ENCODE data around the gene METTL4. TPM values are rescaled to one million over a fixed set of nuclear protein-coding genes. Genes with fewer than 3 reads are reported as not detected.

METTL4 gene
- polyA plus RNA-seq, 1 experiment: 6.8 TPM

- Histone ChIP-seq H3K27me3 (ENCODE audit: control insufficient read depth, insufficient read depth, low read length) (no peaks in the 10 kb centered on the region), H3K4me3 (ENCODE audit: low read depth, low read length) (no peak overlapping the region), H3K36me3 (ENCODE audit: control insufficient read depth, insufficient read depth, low read length) (no peaks in the 10 kb centered on the region)
- ChIA-PET CTCF (no interaction called here), POLR2A (no interaction called here)
- no peak for TF ChIP-seq CTCF (IDR thresholded peaks at IDR 0.05; ENCODE audit: insufficient read depth, low read depth, low read length)
- DNase-seq (ENCODE audit: low read depth): no peak
Measured at GRCh38 chr18:2568129-2568528, 3.2 kb downstream of the METTL4 start.

DNA sequence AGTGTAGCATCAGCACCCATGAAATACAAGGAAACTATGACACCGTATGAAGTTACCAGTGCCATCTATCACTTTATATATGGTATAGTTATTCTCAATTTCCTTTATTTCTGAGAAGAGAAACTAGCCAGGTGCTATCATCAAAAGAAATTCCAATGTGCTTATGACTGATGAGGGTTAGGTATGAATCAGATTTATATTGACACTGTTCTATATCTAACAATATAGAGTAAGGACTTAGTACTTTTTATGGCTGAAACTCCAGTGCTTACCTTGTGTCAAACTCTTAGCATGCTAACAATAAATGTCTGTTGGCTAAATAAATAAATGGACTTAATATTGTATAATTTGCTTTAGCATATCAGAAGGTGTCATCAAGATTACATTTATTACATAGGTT is 6.9 kb downstream of the METTL4 start:
- CTCF ChIA-PET: no interaction called here
- POLR2A ChIA-PET: no interaction called here

DNA sequence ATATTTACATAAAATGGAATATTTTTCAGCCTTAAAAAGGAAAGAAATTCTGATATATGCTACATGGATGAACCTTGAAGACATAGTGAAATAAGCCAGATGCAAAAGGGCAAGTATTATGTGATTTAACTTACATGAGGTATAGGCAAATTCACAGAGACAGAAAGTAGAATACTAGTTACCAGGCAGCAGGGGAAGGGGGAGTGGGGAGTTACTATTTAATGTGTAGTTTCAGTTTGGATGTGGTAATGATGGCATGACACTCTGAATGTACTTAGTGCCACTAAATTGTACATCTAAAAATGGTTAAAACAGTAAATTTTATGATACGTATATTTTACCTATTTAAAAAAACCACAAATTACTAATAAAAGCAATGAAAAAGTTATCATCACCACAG is 12.1 kb downstream of the METTL4 start:
- POLR2A ChIA-PET: no interaction called here
- DNase-seq (ENCODE audit: low read depth): no peak
- no peak overlapping the region for H3K4me3 ChIP-seq (ENCODE audit: low read depth, low read length)
- CTCF ChIA-PET: no interaction called here
- no peaks in the 10 kb centered on the region for H3K27me3 ChIP-seq (ENCODE audit: control insufficient read depth, insufficient read depth, low read length)
- no peaks in the 10 kb centered on the region for H3K36me3 ChIP-seq (ENCODE audit: control insufficient read depth, insufficient read depth, low read length)
- TF ChIP-seq CTCF (IDR thresholded peaks at IDR 0.05; ENCODE audit: insufficient read depth, low read depth, low read length): no peak

More for the DNA sequence above, 6.9 kb downstream of the METTL4 start:
- Histone ChIP-seq H3K36me3 (ENCODE audit: control insufficient read depth, insufficient read depth, low read length) (no peaks in the 10 kb centered on the region), H3K27me3 (ENCODE audit: control insufficient read depth, insufficient read depth, low read length) (no peaks in the 10 kb centered on the region), H3K4me3 (ENCODE audit: low read depth, low read length) (no peak overlapping the region)
- TF ChIP-seq CTCF (IDR thresholded peaks at IDR 0.05; ENCODE audit: insufficient read depth, low read depth, low read length): no peak
- DNase-seq (ENCODE audit: low read depth): no peak

DNA sequence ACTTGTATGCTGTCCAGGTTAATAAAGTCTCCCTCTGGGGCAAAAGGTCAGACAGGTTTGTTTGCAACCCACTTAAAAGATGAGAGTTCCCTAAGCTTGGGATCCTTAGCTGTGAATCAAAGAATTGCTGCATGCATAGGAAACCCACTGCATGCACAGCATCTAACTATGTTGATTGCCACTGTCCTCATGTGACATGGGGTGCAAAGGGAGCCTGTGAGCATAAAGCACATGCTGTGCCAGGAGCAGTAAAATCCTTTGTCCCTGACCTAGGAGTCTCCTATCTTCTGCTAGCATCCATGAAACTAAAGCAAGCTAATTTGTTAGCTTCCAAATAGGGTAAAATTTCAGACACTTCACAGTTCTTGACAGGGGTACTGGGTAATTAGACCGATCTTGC is 13.8 kb downstream of the METTL4 start:
- DNase-seq (ENCODE audit: low read depth): no peak
- no peaks in the 10 kb centered on the region for H3K27me3 ChIP-seq (ENCODE audit: control insufficient read depth, insufficient read depth, low read length)
- TF ChIP-seq CTCF (IDR thresholded peaks at IDR 0.05; ENCODE audit: insufficient read depth, low read depth, low read length): no peak
- H3K36me3 ChIP-seq (ENCODE audit: control insufficient read depth, insufficient read depth, low read length): no peaks in the 10 kb centered on the region
- H3K4me3 ChIP-seq (ENCODE audit: low read depth, low read length): no peak overlapping the region
- POLR2A ChIA-PET: no interaction called here
- CTCF ChIA-PET: interaction anchor here (2.3 kb wide), 1 partner anchor 10 kb away, joined by 16 read pairs; no protein-coding TSS in a partner anchor

GRCh38 chr18:2555895-2556294 is 15.4 kb downstream of the METTL4 start:
- CTCF ChIA-PET: interaction anchor here (0.6 to 1.7 kb wide), 3 partner anchors 10 to 332 kb away, joined by 3 to 4 read pairs (median 4); no protein-coding TSS in a partner anchor
- no peak for DNase-seq (ENCODE audit: low read depth)
- TF ChIP-seq CTCF (IDR thresholded peaks at IDR 0.05; ENCODE audit: insufficient read depth, low read depth, low read length): no peak

More at GRCh38 chr18:2555895-2556294, 15.4 kb downstream of the METTL4 start:
- POLR2A ChIA-PET: no interaction called here
- Histone ChIP-seq H3K4me3 (ENCODE audit: low read depth, low read length) (no peak overlapping the region), H3K36me3 (ENCODE audit: control insufficient read depth, insufficient read depth, low read length) (0 out of 2 replicates have a peak, but pooled peaks cover 2% of the 10 kb centered on the region), H3K27me3 (ENCODE audit: control insufficient read depth, insufficient read depth, low read length) (no peaks in the 10 kb centered on the region)

Measured in BJ (cell line).